GM15510 (cell line): ENCODE results near the gene WDR31.

Experiments used
- POLR2A ChIP-seq: IDR thresholded peaks from 3 replicates; pipeline ENCODE4 v1.6.1; 2011; ENCODE audit warnings: borderline replicate concordance; ENCODE audit not compliant: insufficient read length; ENCODE audit errors: extremely low read depth

The WDR31 gene

GRCh38 chr9:113370806-113371325 lies 30.8 kb upstream of the WDR31 start:
- no peak for TF ChIP-seq POLR2A

- no peak for TF ChIP-seq POLR2A
Measured at GRCh38 chr9:113369855-113370140, 29.7 kb upstream of the WDR31 start.

GRCh38 chr9:113368982-113369854 lies 29.1 kb upstream of the WDR31 start:
- TF ChIP-seq POLR2A: no peak

GRCh38 chr9:113368348-113368981 lies 28.4 kb upstream of the WDR31 start:
- no peak for TF ChIP-seq POLR2A

- no peak for TF ChIP-seq POLR2A
Measured at GRCh38 chr9:113364951-113365350, 24.9 kb upstream of the WDR31 start.

- no peak for TF ChIP-seq POLR2A
Measured at GRCh38 chr9:113363336-113363735, 23.3 kb upstream of the WDR31 start.

GRCh38 chr9:113361304-113362018 lies 21.4 kb upstream of the WDR31 start:
- TF ChIP-seq POLR2A: no peak

- TF ChIP-seq POLR2A: no peak
Measured at GRCh38 chr9:113360242-113360842, 20.3 kb upstream of the WDR31 start.

- no peak for TF ChIP-seq POLR2A
Measured at GRCh38 chr9:113359385-113359784, 19.3 kb upstream of the WDR31 start.

- no peak for TF ChIP-seq POLR2A
Measured at GRCh38 chr9:113356686-113357292, 16.7 kb upstream of the WDR31 start.

GRCh38 chr9:113355040-113355596 lies 15.0 kb upstream of the WDR31 start:
- no peak for TF ChIP-seq POLR2A

- no peak for TF ChIP-seq POLR2A
Measured at GRCh38 chr9:113352411-113352810, 12.3 kb upstream of the WDR31 start.

GRCh38 chr9:113352006-113352405 lies 11.9 kb upstream of the WDR31 start:
- no peak for TF ChIP-seq POLR2A

GRCh38 chr9:113350937-113351336 lies 10.9 kb upstream of the WDR31 start:
- TF ChIP-seq POLR2A: no peak
